HK-2 (cell line): ENCODE results near the gene DSTYK.
A peak's percentile ranks its signal among the peaks of the same experiment; 100 is the strongest.

ENCODE experiments used
- DNase-seq: peaks from one replicate; pipeline ENCODE4 v3.0.0-alpha.2; 2018; ENCODE audit not compliant: unreplicated experiment

The DSTYK gene

DNA sequence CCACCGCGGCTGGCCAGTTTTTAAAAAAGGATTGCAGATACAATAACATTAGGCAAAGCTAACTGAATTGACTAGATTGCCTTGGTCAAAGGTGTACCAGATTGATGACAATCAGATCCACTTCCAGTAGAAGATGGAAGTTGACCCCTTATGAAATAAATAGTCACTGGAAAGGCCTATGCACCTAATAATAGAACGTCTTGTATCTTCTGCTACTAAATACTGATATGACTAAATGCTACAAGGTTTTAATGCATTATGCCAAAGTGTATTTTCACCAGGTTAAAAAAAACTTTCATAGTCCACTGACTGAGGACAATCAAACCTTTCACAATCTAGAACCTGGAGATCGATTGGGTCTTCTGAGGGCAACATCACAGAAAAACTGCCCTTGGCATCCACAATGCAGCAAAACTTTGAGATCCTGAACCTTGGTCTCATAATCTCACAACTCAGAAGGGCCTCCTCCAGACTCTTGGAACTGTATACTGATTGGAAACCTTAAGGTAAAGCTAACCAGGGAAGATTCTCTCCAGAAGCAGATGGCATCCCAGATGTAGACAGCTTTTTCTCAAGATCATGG is 82.0 kb downstream of the DSTYK start:
- DNase-seq: no peak

DNA sequence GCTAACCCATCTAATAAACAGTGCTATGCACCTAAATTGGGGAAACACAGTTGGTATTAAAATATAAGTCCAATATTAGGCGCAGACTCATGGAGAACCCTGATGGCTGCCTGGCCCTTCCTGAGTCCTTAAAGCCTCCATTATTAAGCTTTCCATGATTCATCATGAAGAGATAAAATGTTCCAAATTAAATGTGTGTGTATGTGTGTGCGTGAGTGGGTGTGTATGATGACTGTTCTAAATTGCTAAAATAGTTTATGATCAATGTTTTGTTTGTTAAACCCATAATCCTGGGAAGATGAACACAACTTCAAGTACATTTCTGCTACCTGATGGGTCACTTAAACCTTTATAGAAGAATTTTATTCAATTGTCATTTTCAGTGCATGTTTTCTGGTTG is 83.5 kb downstream of the DSTYK start:
- DNase-seq: no peak

DNA sequence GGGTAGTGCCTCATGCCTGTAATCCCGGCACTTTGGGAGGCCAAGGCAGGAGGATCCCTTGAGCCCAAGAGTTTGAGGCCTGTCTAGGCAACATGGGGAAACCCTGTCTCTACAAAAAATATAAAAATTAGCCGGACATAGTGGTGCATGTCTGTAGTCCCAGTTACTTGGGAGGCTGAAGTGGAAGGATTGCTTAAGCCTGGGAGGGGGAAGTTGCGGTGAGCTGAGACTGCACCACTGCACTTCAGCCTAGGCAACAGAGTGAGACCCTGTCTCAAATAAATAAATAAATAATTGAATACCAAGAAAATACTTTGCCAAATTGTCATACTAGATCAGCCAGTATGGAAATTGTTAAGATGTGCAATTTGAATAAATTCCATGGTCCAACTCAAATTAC is 83.9 kb downstream of the DSTYK start:
- DNase-seq: no peak

DNA sequence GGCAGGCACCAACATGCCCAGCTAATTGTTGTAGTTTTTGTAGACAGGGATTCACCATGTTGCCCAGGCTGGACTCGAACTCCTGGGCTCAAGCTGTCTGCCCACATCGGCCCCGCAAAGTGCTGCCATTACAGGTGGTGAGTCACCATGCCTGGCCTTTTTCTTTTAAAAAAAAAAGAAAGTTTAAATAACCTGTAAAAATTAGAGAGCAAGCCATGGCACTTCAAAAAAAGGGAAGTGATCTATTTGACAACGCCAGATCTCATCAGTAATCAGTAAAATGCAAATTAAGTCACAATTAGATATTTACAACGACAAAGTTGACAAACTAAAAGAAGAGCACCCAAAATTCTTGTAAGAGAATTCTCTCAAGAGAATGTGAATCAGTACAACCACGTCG is 86.8 kb downstream of the DSTYK start:
- no peak for DNase-seq

DNA sequence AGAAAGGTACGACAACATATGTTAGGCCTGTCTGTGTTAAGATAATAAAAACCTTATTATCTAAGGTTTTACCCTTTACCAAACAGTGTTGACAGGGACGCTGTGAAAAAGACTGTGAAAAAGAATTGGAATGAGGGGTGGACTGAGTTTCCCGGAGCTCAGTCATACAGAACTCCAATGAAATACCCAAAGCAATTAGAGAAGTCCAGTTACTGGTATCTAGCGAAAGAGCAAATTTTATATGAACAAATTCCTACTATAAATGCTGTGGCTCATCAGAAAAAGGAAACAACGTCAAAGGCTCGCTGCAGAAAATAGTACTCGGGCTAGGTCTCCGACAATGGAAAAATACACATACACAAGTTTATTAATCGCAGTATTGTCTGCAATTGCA is 89.0 kb downstream of the DSTYK start:
- no peak for DNase-seq

DNA sequence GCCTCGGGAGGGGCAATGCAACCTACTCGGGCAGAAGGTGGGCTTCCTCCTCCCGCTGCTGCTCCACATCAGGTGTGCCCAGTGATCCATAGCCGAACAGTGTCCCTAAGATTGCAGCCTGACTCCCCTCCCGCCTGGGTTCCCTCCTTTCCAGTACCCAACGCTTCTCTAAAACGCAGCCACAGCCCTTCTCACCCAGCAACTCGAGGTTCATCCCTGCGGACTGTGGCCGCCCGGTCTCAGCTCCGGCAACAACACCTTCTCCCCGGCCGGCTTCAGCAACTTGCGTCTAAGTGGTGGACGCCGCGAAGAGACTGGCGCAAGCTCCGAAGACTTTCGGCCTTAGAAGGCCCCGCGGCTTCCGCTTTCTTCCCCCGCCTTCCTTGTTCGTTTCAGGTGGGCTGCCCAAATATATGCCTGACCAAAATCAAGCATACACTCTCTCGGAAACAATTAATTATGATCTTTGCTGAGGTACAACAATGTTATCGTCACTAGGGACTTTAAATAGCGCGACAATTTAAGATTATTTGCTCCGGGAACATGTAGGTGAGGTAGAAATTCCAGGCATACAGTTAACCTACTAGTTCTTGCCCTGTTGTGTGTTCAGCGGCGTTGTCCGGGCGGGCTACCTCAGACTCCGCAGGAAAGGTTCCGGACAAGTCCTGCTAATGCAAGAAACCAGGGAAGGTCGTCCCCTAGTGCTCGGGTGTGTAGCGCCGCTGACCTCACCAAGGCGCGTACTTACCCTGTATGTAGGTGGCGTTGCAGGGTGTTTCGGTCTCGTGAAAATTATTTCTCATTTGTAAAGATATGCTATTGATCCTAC is 89.6 kb downstream of the DSTYK start, which contains the start of gene RBBP5:
RBBP5 (minus strand) TSS at position 319 of the 829 bp plus-strand sequence; CDS start at position 214, 105 bp downstream.
- peak; percentile 98 for DNase-seq

DNA sequence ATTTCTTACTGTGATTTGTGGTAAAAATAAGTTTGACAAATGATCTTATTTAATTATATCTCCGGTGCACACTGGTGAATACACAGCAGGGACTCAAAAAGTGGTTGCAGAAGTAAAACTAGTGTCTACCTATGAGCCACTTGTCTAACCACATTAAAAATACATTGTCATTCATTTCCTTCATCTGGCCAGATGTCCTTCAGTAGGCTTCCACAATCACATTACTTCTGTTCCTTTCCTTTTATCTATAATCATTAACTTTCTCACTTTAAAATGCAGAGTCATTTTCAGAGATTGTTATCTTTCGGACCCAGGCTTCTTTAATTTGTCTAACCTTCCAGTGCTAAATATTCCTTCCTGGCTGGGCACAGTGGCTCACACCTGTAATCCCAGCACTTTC is 92.8 kb downstream of the DSTYK start:
- no peak for DNase-seq

DNA sequence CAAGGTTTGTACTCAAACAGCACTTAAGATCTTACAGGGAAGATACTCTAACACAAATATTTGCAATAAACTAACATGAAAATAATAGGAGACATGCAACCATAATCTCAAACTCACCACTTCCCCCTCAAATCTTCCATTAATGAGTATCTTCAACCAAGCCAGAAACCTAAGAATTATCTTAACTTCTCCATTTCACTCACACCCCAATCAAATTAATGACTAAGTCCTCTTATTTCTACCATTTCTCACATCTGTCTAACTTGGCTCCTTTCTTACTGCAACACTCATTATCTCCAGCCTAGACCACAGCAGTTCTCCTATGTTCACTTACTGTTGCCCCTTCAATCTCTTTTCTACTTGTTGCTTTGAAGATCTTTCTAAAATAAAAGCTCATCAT is 100.1 kb downstream of the DSTYK start:
- DNase-seq: no peak

DNA sequence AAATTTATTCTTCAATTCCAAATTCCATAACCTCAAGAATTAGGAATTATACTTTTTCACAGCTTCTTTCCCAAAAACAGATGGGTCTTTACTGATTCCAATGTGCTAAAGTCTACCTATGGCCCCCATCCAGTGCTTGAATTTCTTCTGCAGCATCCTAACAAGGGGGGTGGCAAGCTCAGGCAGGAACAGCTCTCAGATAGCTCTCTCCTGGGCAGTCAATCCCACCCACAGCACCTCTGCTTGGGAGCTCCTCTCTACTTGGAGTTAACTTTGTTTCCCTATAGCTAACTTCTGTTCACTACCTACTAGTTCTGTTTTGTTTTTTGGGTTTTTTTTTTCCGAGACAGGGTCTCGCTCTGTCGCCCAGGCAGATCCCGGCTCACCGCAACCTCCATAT is 101.8 kb downstream of the DSTYK start:
- no peak for DNase-seq

DNA sequence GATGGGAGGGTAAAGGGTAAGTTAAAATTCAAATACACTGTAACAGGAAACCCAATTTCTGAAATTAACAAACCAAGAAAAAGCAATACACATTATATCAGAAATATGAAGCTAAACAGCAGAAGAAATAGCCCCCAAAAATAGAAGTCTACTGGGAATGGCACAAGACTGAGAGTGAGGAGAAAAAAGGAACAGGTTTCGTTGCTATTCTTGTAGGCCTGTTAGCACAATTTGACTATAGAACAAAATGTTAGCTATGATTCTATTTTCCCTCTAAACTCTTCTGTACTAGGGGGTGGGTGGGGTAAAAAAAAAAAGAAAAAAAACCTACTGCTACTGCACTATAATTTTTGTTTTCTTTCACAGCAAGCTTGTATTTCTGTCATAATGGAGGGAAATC is 102.2 kb downstream of the DSTYK start:
- no peak for DNase-seq

DNA sequence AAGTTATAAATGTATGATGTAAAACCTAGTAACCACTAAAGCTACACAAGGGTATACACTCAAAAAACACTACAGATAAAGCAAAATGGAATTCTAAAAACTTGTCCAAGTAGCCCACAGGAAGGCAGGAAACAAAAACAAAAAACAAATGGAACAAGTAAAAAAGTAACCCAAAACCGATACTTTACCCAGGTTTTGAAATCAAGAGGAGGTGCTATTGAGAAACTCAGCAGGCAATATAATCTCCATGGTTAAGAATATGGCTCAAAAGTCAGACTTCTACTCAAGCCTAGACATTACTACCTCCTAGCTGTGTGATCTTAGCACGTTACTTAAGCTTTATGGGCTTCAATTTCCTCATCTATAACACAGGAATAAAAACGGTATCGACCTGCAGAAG is 103.0 kb downstream of the DSTYK start:
- DNase-seq: no peak

DNA sequence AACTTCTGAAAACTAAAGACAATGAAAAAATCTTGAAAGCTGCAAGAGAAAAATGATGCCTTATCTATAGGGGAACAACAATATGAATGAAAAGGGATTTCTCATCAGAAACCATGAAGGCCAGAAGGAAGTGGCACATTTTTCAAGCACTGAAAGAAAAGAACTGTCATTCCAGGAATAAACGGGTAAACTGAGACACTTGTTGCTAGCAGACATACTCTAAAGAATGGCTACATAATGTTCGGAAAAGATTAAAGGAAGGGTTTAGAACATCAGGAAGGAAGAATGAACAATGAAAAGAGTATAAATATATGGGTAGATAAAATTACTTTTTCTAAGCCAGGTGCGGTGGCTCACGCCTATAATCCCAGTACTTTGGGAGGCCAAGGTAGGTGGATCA is 104.2 kb downstream of the DSTYK start:
- no peak for DNase-seq

DNA sequence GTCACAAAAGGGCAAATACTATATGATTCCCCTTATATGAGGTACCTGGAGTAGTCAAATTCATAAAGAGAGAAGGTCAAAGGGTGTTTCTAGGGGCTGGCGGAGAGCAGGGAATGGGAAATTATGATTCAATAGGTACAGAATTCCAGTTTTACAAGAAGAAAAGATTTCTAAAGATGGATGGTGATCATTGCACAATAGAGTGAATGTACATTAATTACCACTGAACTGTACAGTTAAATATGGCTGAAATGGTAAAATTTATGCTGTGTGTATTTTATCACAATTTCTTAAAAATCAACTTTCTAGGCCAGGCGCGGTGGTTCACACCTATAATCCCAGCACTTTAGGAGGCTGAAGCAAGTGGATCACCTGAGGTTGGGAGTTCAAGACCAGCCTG is 109.1 kb downstream of the DSTYK start:
- DNase-seq: no peak

DNA sequence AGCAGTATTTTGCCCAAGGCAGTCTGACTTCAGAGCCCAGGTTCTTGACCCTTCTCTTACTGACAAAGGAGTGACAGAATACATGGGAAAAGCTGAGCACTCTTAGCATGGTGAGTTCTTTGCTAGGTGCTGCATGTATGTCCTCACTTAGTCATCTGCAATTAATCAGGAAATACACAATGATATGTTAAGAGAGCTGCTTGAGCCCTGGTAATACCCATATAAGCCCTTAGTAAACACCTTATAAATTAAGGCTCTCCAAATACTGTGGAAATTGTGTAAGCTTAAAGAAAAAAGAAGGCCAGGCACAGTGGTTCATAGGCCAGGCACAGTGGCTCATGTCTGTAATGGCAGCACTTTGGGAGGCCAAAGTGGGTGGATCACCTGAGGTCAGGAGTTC is 113.3 kb downstream of the DSTYK start:
- no peak for DNase-seq

DNA sequence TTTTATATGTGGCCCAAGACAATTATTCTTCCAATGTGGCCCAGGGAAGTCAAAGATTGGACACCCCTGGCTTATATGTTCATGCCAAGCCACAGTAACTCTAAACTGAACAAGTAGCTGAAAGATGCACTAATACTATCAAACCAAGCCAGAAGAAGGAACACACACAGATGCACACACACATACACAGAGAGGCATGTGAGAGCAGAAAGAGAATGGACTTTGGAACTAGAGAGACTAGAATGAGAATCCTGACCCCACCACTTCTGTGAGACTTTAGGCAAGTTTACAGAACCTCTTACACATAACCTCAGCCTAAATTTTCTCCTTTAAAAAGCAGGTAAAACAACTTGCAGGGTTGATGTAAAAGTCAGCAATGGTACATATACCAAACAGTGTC is 116.1 kb downstream of the DSTYK start:
- DNase-seq: no peak
